IPS-18c (cell line): ENCODE measurements around the gene SARDH.
"Not testable (repeated sequence)": the region's sequence is repeated elsewhere in the genome, so short reads cannot be mapped to it uniquely, and the experiment has no call there.

Source experiments
- H3K4me3 ChIP-seq: 2 replicates; pipeline ENCODE4 v1.7.0; 2013; ENCODE audit warnings: low read depth, mild to moderate bottlenecking, low read length, moderate library complexity; ENCODE audit not compliant: insufficient read depth
- H3K9me3 ChIP-seq: one replicate; pipeline ENCODE4 v1.6.1; 2013; ENCODE audit warnings: mild to moderate bottlenecking, low read length, moderate library complexity; ENCODE audit not compliant: control insufficient read depth, insufficient read depth

Gene SARDH

GRCh38 chr9:133675796-133676195, 62.4 kb downstream of the SARDH start:
- H3K4me3 ChIP-seq, H3K9me3 ChIP-seq: not testable (repeated sequence)

GRCh38 chr9:133674091-133674490, 64.1 kb downstream of the SARDH start:
- H3K4me3 ChIP-seq = no peak overlapping the region
- no peaks in the 10 kb centered on the region for H3K9me3 ChIP-seq

GRCh38 chr9:133673258-133673655, 64.9 kb downstream of the SARDH start:
- Histone ChIP-seq H3K4me3 (no peak overlapping the region), H3K9me3 (no peaks in the 10 kb centered on the region)

GRCh38 chr9:133672503-133673257, 65.5 kb downstream of the SARDH start:
- H3K9me3 ChIP-seq = no peaks in the 10 kb centered on the region
- no peak overlapping the region for H3K4me3 ChIP-seq

GRCh38 chr9:133671371-133671770, 66.8 kb downstream of the SARDH start:
- H3K9me3 ChIP-seq = no peaks in the 10 kb centered on the region
- no peak overlapping the region for H3K4me3 ChIP-seq

GRCh38 chr9:133670466-133670865, 67.7 kb downstream of the SARDH start:
- Histone ChIP-seq H3K4me3 (no peak overlapping the region), H3K9me3 (no peaks in the 10 kb centered on the region)

GRCh38 chr9:133669182-133669801, 68.9 kb downstream of the SARDH start:
- Histone ChIP-seq H3K4me3 (no peak overlapping the region), H3K9me3 (no peaks in the 10 kb centered on the region)

- Histone ChIP-seq H3K9me3 (no peaks in the 10 kb centered on the region), H3K4me3 (no peak overlapping the region)
Measured at GRCh38 chr9:133667759-133668450, 70.2 kb downstream of the SARDH start.

GRCh38 chr9:133666845-133667244, 71.3 kb downstream of the SARDH start:
- no peaks in the 10 kb centered on the region for H3K9me3 ChIP-seq
- H3K4me3 ChIP-seq = no peak overlapping the region

GRCh38 chr9:133666387-133666786, 71.8 kb downstream of the SARDH start:
- Histone ChIP-seq H3K9me3 (no peaks in the 10 kb centered on the region), H3K4me3 (no peak overlapping the region)

- Histone ChIP-seq H3K4me3 (no peak overlapping the region), H3K9me3 (no peaks in the 10 kb centered on the region)
Measured at GRCh38 chr9:133665535-133665934, 72.6 kb downstream of the SARDH start.

GRCh38 chr9:133665096-133665495, 73.1 kb downstream of the SARDH start:
- Histone ChIP-seq H3K4me3 (no peak overlapping the region), H3K9me3 (no peaks in the 10 kb centered on the region)

- Histone ChIP-seq H3K9me3 (no peaks in the 10 kb centered on the region), H3K4me3 (no peak overlapping the region)
Measured at GRCh38 chr9:133664173-133665050, 73.7 kb downstream of the SARDH start.

GRCh38 chr9:133661846-133662540, 76.2 kb downstream of the SARDH start:
- Histone ChIP-seq H3K9me3 (no peaks in the 10 kb centered on the region), H3K4me3 (no peak overlapping the region)

GRCh38 chr9:133659516-133659915, 78.6 kb downstream of the SARDH start:
- no peaks in the 10 kb centered on the region for H3K9me3 ChIP-seq
- no peak overlapping the region for H3K4me3 ChIP-seq

- H3K4me3 ChIP-seq = no peak overlapping the region
- no peaks in the 10 kb centered on the region for H3K9me3 ChIP-seq
Measured at GRCh38 chr9:133658442-133659431, 79.4 kb downstream of the SARDH start.
